Left kidney (tissue), 2 donors: ENCODE measurements around the gene VEZT. TPM values are rescaled to one million over a fixed set of nuclear protein-coding genes. Genes with fewer than 3 reads are reported as not detected.
"Not testable (repeated sequence)": the region's sequence is repeated elsewhere in the genome, so short reads cannot be mapped to it uniquely, and the experiment has no call there.

Source experiments
- DNase-seq: peaks from one replicate; pipeline ENCODE4 v3.0.0-alpha.2; 2013
- polyA plus RNA-seq: library from polyadenylated mRNA; unstranded; fragments of 120-200 nt; gene quantifications from one replicate; pipeline ENCODE4 v1.2.1, GENCODE V29; 2013; ENCODE audit not compliant: insufficient read length

VEZT gene
- polyA plus RNA-seq, 1 donor = 94.7 TPM

- DNase-seq = no peak
These were observed 6.9 kb downstream of the VEZT start for GRCh38 chr12:95224202-95225170.

DNA sequence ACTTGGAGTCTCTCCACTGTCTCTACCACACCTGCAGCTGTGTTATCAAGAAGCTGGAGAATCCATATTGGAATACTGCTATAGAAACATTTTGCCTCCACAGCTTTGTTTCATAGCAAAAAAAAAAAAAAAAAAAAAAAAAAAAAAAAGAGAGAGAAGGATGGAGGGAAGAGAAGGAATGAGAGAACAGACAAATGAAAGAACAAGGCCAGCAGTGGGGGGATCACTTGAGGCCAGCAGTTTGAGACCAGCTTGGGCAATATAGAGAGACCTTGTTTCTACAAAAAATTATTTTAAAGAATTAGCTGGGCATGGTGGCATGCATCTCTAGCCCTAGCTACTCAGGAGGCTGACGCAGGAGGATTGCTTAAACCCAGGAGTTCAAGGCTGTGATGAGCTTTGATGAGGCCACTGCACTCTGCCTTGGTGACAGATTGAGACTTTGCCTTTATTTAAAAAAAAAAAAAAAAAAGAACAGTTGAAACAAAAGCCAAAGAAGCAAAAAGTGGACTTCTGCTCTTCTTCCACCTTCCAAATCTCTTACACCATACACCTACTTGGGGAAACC is 8.1 kb downstream of the VEZT start:
- DNase-seq = no peak

DNA sequence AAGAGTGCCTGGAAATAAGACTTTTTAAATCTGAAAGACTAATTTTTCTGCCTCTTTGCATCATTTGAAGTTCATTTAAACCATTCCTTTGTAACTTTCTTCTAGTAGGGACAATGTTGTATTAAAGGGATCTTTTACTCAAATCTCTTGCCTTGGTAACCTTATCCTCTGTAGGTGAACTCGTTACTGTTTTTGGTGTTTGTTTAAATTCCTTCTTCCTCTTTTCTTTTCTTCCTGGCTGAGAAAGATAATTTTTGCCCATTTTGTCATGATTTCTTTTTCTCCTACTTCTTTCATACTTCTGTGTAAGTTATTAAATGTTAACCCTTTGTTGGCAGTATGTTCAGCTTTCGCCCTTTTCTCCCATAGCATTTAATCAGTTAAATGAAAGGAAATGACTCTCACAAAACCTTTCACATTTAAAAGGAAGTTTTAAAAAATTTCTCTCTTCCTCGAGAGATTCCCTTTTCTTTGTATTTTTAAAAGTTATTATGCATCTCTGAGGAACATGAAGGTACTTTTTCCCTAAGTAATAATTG is 10.3 kb downstream of the VEZT start:
- no peak for DNase-seq

DNA sequence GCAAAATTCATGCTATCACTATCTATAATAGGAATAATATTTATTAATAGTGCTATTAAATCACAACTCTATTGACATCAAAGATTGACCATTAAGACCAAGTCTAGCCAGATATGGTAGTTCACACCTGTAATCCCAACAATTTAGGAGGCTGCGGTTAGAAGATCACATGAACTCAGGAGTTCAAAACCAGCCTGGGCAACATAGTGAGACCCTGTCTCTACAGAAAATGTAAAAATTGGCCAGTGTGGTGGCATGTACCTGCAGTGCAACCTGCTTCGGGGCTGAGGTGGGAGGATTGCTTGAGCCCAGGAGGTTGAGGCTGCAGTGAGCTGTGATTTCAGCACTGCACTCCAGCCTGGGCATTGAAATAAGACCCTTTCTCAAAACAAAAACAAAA is 11.0 kb downstream of the VEZT start:
- no peak for DNase-seq

DNA sequence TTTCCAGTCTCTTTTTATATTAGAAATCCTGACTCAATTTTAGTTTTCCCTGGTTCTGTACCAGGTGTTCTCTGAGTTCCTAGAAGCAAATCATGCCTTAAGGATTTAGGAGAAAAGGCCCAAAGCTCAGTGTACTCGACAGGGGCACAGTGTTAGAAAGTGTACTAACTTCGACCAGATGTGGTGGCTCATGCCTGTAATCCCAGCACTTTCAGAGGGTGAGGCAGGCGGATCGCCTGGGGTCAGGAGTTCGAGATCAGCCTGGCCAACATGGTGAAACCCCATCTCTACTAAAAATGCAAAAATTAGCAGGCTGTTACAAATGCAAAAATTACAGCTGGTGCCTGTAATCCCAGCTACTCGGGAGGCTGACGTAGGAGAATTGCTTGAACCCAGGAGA is 12.0 kb downstream of the VEZT start:
- DNase-seq = no peak

- DNase-seq = no peak
These were observed 12.7 kb downstream of the VEZT start for GRCh38 chr12:95230313-95230712.

DNA sequence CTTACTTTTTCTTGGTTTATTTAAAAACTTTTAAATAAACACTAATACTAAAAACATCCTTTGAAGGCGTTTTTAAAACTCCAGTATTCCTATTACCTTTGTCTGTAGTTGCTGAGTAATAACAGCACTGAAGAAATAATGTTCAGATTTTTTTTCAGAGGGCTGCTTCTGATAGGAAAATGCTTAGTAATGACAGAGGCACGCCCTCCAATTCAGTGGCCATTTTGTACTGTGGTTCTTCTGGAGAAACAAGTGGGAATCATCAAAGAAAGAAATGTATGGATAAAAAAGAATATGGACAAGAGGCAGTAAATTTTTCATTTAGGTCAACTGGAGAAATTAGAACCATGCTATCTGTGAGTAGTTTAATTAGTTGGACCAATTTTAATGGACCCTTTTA is 13.6 kb downstream of the VEZT start:
- no peak for DNase-seq

DNA sequence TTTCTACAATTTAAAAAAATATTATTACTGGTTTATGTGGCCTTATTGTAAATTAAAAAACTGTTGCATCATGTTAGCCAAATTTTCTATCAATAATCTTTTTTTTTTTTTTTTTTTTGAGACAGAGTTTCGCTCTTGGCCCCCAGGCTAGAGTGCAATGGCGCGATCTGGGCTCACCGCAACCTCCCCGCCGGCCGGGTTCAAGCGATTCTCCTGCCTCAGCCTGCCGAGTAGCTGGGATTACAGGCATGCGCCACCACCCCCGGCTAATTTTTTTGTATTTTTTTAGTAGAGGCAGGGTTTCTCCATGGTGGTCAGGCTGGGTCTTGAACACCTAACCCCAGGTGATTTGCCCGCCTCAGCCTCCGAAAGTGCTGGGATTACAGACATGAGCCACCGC is 16.6 kb downstream of the VEZT start:
- not testable (repeated sequence) for DNase-seq

DNA sequence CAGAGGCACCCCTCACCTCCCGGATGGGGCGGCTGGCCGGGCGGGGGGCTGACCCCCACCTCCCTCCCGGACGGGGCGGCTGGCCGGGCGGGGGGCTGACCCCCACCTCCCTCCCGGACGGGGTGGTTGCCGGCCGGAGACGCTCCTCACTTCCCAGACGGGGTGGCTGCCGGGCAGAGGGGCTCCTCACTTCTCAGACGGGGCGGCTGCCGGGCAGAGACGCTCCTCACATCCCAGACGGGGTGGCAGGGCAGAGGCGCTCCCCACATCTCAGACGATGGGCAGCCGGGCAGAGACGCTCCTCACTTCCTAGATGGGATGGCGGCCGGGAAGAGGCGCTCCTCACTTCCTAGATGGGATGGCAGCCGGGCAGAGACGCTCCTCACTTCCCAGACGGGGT is 18.0 kb downstream of the VEZT start:
- not testable (repeated sequence) for DNase-seq

DNA sequence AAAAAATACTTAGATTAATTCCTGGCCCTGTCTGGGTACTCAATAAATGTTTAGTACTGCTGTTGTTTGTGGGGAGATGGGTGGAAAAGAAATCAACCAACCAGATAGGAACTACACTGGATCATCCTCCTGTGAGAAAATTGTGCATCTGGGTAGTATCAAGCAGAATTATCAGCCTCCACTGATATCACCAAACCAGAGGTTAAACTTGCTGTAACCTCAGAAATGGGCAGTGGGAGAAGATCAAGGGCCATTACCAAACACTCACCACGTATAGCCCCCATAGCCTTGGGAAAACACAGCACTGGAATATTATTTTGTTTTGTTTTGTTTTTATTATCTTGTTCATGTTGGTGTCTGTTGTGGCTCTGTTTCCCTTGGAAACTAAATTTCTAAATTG is 19.7 kb downstream of the VEZT start:
- DNase-seq = no peak

DNA sequence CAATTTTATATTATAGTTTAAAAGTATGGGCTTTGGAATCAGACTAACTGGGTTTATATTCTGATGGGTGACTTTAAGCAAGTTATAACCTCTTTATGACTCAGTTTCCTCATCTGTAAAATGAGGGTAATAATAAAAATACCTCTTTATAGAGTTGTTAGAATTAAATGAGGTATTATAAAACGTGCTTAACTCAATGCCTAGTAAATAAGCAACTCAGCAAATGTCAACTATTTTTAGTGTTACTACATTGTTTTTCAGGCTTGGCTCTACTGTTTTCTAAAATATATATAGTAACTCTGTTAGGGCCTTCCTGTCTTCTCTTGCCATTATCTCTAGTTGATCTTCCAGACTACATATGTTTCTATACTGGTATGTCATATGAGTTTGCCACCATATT is 20.5 kb downstream of the VEZT start:
- DNase-seq = no peak

DNA sequence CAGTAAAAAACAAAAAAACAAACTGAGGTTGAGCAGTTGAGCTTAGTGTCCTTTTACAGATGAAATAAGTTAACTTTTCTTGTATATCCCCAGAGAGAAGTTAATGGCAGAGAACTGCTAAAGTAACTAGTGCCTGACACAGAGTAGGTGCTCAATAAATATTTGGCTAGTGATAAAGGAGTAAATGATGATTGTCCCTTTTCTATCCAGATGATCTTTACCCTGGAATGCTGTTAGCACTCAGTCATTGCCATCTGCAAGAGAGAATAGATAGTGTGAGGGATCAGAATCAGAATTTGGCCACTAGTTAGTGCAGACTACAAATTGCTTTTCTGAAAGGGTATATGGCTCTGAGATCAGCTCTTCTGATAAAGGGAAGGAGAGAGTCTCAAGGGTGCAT is 21.6 kb downstream of the VEZT start:
- no peak for DNase-seq

- not testable (repeated sequence) for DNase-seq
These were observed 22.2 kb downstream of the VEZT start for GRCh38 chr12:95239835-95240234.

DNA sequence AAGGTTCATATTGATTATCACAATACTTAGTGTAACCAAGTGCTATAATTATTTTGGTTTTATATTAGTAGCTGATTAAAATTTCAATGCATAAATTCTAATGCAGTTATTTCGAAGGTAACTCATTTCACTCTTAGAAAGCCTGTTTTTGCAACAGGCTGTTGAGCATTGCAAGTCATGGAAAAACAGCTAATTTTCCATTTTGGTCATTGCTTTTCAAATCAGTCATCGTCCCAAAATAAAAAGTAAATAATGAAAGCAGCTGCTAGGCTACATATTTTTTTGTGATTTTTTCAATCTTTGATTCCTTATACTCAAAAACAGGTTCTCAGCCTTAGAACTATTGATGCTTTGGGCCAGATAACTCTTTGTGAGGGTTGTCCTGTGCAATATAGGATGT is 22.9 kb downstream of the VEZT start:
- no peak for DNase-seq

- DNase-seq = not testable (repeated sequence)
These were observed 23.5 kb downstream of the VEZT start for GRCh38 chr12:95241138-95241537.

DNA sequence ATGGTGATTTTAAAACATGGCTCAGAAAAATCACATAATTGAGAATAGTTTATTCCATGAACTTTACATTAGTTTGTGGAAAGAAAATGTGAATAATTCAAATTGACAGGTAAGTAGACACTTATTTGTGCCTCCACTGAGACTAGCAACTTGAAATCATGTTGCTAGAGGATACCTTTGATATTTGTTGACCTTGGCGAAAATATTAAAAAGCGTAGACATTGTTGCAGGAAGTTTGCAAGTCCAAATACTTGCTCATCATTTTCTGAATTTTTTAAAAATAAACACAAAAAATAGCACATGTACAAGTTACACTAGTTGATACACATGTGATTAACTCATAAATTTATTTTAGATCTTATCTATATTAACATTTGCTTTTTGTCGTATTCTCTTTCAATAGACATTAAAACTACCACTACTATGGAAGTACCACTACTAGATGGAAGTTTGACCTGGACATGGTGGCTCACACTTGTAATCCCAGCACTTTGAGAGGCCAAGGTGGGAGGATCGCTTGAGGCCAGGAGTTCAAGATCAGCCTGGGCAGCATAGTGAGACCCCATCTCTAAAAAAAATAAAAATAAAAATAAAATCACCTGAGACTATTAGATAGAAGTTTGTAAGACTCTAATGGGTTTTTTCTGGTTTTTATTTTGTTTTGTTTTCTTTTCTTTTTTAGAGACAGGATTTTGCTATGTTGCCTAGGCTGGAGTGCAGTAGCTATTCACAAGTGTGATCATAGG is 24.3 kb downstream of the VEZT start:
- DNase-seq = no peak

GRCh38 chr12:95243497-95244183 is 26.0 kb downstream of the VEZT start:
- no peak for DNase-seq

DNA sequence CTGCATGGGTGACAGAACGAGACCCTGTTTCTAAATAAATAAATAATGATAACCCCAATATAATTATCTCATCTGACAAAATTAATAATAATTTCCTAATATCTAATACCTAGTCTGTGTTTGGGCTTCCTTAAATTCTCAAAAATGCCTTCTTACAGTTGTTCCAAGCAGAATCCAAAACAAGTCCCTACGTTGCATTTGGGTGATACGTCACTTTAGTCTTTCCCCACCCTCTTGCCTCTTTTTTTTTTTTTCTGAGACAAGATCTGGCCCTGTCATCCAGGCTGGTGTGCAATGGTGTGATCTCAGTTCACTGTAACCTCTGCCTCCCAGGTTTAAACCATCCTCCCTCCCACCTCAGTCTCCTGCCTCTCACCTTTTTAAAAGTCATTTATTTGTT is 26.7 kb downstream of the VEZT start:
- no peak for DNase-seq

GRCh38 chr12:95248095-95248494 is 30.5 kb downstream of the VEZT start:
- no peak for DNase-seq

- DNase-seq = peak; percentile 70
These were observed 31.2 kb downstream of the VEZT start for GRCh38 chr12:95248604-95249360.

DNA sequence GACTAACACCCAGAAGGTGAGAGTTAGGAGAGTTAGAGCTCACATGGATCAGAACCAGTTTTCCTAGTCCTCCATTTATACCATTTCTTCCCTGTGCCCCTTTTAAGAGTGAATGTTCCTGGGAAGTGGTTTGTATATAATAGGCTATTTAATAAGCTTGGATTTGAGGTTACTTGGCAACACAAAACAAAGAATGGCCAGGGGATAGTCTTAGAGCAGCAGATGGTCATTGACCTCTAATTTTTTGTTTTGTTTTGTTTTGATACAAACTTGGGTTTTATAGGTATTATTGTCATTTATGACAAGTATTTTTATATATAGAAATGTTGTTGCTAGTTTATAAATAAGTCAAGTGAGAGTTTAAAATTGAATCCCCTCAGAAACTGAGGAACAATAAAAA is 35.8 kb downstream of the VEZT start:
- no peak for DNase-seq
